Activated CD8-positive, alpha-beta memory T cell treated with anti-CD3 and anti-CD28 coated beads, Interleukin-2, amount 50 U/mL, for 24 hours (primary cell): ENCODE results near the gene SOX1.

ENCODE experiments used
- DNase-seq: peaks from one replicate; pipeline ENCODE4 v3.0.0-alpha.2; 2020; ENCODE audit errors: extremely low read depth

The SOX1 gene

GRCh38 chr13:112072534-112073244, 5.7 kb downstream of the SOX1 start:
- DNase-seq, result no peak

GRCh38 chr13:112073245-112074138, 6.5 kb downstream of the SOX1 start:
- DNase-seq, result no peak

- DNase-seq, result no peak
Measured at GRCh38 chr13:112074139-112074865, 7.4 kb downstream of the SOX1 start.

GRCh38 chr13:112077729-112078128, 10.8 kb downstream of the SOX1 start:
- no peak for DNase-seq

- no peak for DNase-seq
Measured at GRCh38 chr13:112078216-112078615, 11.3 kb downstream of the SOX1 start.

GRCh38 chr13:112078879-112079531, 12.1 kb downstream of the SOX1 start:
- DNase-seq, result no peak

- DNase-seq, result no peak
Measured at GRCh38 chr13:112079696-112080095, 12.7 kb downstream of the SOX1 start.

- no peak for DNase-seq
Measured at GRCh38 chr13:112083971-112084370, 17.0 kb downstream of the SOX1 start.

GRCh38 chr13:112092453-112092852, 25.5 kb downstream of the SOX1 start:
- no peak for DNase-seq

GRCh38 chr13:112095354-112095753, 28.4 kb downstream of the SOX1 start:
- no peak for DNase-seq

GRCh38 chr13:112096959-112097358, 30.0 kb downstream of the SOX1 start:
- no peak for DNase-seq

GRCh38 chr13:112097770-112098169, 30.8 kb downstream of the SOX1 start:
- DNase-seq, result no peak

- no peak for DNase-seq
Measured at GRCh38 chr13:112098699-112099098, 31.8 kb downstream of the SOX1 start.

GRCh38 chr13:112101360-112101930, 34.5 kb downstream of the SOX1 start:
- DNase-seq, result no peak

GRCh38 chr13:112102243-112102642, 35.3 kb downstream of the SOX1 start:
- DNase-seq, result no peak

- no peak for DNase-seq
Measured at GRCh38 chr13:112103260-112103838, 36.4 kb downstream of the SOX1 start.

- no peak for DNase-seq
Measured at GRCh38 chr13:112103961-112104880, 37.3 kb downstream of the SOX1 start.

GRCh38 chr13:112104881-112105234, 37.9 kb downstream of the SOX1 start:
- no peak for DNase-seq

GRCh38 chr13:112105244-112105681, 38.3 kb downstream of the SOX1 start:
- DNase-seq, result no peak

GRCh38 chr13:112105892-112106291, 38.9 kb downstream of the SOX1 start:
- no peak for DNase-seq
